Neural cell (in vitro differentiated cells): Measurements from ENCODE around the gene ANTXR2. TPM values are rescaled to one million over a fixed set of nuclear protein-coding genes. Genes with fewer than 3 reads are reported as not detected.

Experiments used
- H2AFZ ChIP-seq: fragments of 200-600, 300-800 bp; sonication (generic), shearing (Covaris generic); 2 replicates; pipeline ENCODE4 v1.6.0; 2014; ENCODE audit warnings: low read depth, mild to moderate bottlenecking, antibody characterized with exemption, low read length, moderate library complexity
- H3F3A ChIP-seq: fragments of 200-600 bp; shearing (Covaris generic); 2 replicates; pipeline ENCODE4 v1.6.1; 2016; ENCODE audit warnings: mild to moderate bottlenecking, moderate library complexity, mixed read lengths, antibody characterized with exemption, low read length; ENCODE audit not compliant: insufficient read depth, poor library complexity, severe bottlenecking
- H3K27ac ChIP-seq: fragments of 200-600, 300-800 bp; sonication (generic), shearing (Covaris generic); 2 replicates; pipeline ENCODE4 v1.5.1; 2014; ENCODE audit warnings: mild to moderate bottlenecking, low read length, moderate library complexity
- H3K27me3 ChIP-seq: fragments of 300-800, 200-600 bp; sonication (generic), shearing (Covaris generic); 2 replicates; pipeline ENCODE4 v1.6.0; 2014; ENCODE audit warnings: mild to moderate bottlenecking, low read depth, low read length, moderate library complexity; ENCODE audit not compliant: insufficient read depth
- H3K36me3 ChIP-seq: fragments of 300-800, 200-600 bp; sonication (generic), shearing (Covaris generic); 2 replicates; pipeline ENCODE4 v1.5.1; 2014; ENCODE audit warnings: mild to moderate bottlenecking, antibody characterized with exemption, low read length, moderate library complexity; ENCODE audit not compliant: insufficient read depth
- H3K4me2 ChIP-seq: fragments of 300-800, 200-600 bp; sonication (generic), shearing (Covaris generic); 2 replicates; pipeline ENCODE4 v1.6.0; 2014; ENCODE audit warnings: mild to moderate bottlenecking, low read length
- H3K4me3 ChIP-seq: fragments of 300-800, 200-600 bp; sonication (generic), shearing (Covaris generic); 2 replicates; pipeline ENCODE4 v1.5.1; 2014; ENCODE audit warnings: mild to moderate bottlenecking, low read length, moderate library complexity
- H3K79me2 ChIP-seq: fragments of 200-600 bp; shearing (Covaris generic); replicated peaks from 2 replicates; pipeline ENCODE4 v1.6.0; 2014; ENCODE audit warnings: mild to moderate bottlenecking, low read length, moderate library complexity; ENCODE audit not compliant: insufficient read depth
- H3K9ac ChIP-seq: fragments of 300-800, 200-600 bp; sonication (generic), shearing (Covaris generic); 2 replicates; pipeline ENCODE4 v1.6.1; 2016; ENCODE audit warnings: mild to moderate bottlenecking, low read length, mixed read lengths
- H3K9me2 ChIP-seq: fragments of 200-600 bp; shearing (Covaris generic); 2 replicates; pipeline ENCODE4 v1.6.1; 2016; ENCODE audit warnings: mild to moderate bottlenecking, low read length, mixed read lengths; ENCODE audit not compliant: insufficient read depth
- H3K9me3 ChIP-seq: fragments of 200-600, 300-800 bp; sonication (generic), shearing (Covaris generic); 2 replicates; pipeline ENCODE4 v1.6.1; 2016; ENCODE audit warnings: mild to moderate bottlenecking, mixed run types, low read length, moderate library complexity, mixed read lengths
- H4K20me1 ChIP-seq: fragments of 200-600 bp; shearing (Covaris generic); 2 replicates; pipeline ENCODE4 v1.6.1; 2016; ENCODE audit warnings: mild to moderate bottlenecking, mixed run types; ENCODE audit not compliant: insufficient read depth
- EP300 ChIP-seq: fragments of 450-650 bp; conservative IDR thresholded peaks from 2 replicates; pipeline ENCODE4 v1.6.1; 2014; ENCODE audit warnings: antibody characterized with exemption, mild to moderate bottlenecking, moderate library complexity; ENCODE audit not compliant: poor library complexity, severe bottlenecking
- EZH2 ChIP-seq: fragments of 200-600, 300-800 bp; shearing (Covaris generic), sonication (generic); IDR thresholded peaks from 2 replicates; pipeline ENCODE4 v1.6.1; 2014; ENCODE audit warnings: antibody characterized with exemption, low read length, borderline replicate concordance, mild to moderate bottlenecking; ENCODE audit not compliant: insufficient read depth, poor library complexity, severe bottlenecking
- MXI1 ChIP-seq: fragments of 450-650 bp; conservative IDR thresholded peaks from 2 replicates; pipeline ENCODE4 v1.6.1; 2014; ENCODE audit warnings: antibody characterized with exemption, mild to moderate bottlenecking; ENCODE audit not compliant: poor library complexity, severe bottlenecking
- POLR2AphosphoS5 ChIP-seq: IDR thresholded peaks from 2 replicates; pipeline ENCODE4 v1.6.1; 2012
- RAD21 ChIP-seq: fragments of 450-650 bp; conservative IDR thresholded peaks from 2 replicates; pipeline ENCODE4 v1.6.1; 2014; ENCODE audit warnings: antibody characterized with exemption, mild to moderate bottlenecking, moderate library complexity
- SMC3 ChIP-seq: fragments of 450-650 bp; conservative IDR thresholded peaks from 2 replicates; pipeline ENCODE4 v1.6.1; 2014; ENCODE audit warnings: antibody characterized with exemption, mild to moderate bottlenecking, moderate library complexity; ENCODE audit not compliant: poor library complexity
- TAF1 ChIP-seq: IDR thresholded peaks from 2 replicates; pipeline ENCODE4 v1.6.1; 2012; ENCODE audit warnings: low read depth
- polyA plus RNA-seq: library from polyadenylated mRNA; depleted of rRNA; stranded (reverse); fragments of >200 nt; gene quantifications from 2 replicates; pipeline ENCODE4 v1.2.3, GENCODE V29; 2014
- TF ChIP-seq, protein P1 (sequence below): IDR thresholded peaks from 2 replicates; pipeline ENCODE4 v1.6.1; 2012; ENCODE audit warnings: borderline replicate concordance
- TF ChIP-seq, protein P2 (sequence below): fragments of 450-650 bp; IDR thresholded peaks from 2 replicates; pipeline ENCODE4 v1.5.1; 2014; ENCODE audit warnings: antibody characterized with exemption, mild to moderate bottlenecking, moderate library complexity; ENCODE audit not compliant: poor library complexity, severe bottlenecking

The ANTXR2 gene
- polyA plus RNA-seq, 1 donor from 2014 or later = 31.7 TPM

DNA sequence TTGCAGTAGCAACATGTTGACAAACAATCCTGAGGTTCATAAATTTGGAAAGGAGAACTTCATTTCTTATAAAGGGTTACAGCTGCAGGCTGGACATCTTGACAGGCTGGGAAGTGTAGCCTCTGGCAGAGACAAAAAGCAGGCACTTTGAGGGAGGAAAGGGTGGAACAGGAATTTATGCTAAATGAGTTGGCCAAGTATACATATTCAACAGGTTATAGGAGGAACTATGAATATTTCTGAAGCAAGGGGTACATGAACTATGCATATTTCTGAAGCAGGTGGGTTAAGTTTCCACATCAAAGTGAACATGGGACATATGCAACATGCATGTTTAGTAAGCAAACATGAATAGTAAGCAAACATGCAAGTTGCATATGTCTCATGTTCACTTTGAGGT is 1.6 kb upstream of the ANTXR2 start:
- Histone ChIP-seq H3K27me3 (no peaks in the 10 kb centered on the region), H2AFZ (no peak overlapping the region), H3K79me2 (peaks cover 20% of the 10 kb centered on the region), H3K9me2 (no peaks in the 10 kb centered on the region), H3K4me2 (no peak overlapping the region), H3K27ac (no peak overlapping the region), H3K9ac (no peak overlapping the region), H3F3A (no peaks in the 10 kb centered on the region), H3K4me3 (no peak overlapping the region), H3K36me3 (no peaks in the 10 kb centered on the region), H3K9me3 (no peaks in the 10 kb centered on the region), H4K20me1 (no peaks in the 10 kb centered on the region)
- TF ChIP-seq, protein P1, sequence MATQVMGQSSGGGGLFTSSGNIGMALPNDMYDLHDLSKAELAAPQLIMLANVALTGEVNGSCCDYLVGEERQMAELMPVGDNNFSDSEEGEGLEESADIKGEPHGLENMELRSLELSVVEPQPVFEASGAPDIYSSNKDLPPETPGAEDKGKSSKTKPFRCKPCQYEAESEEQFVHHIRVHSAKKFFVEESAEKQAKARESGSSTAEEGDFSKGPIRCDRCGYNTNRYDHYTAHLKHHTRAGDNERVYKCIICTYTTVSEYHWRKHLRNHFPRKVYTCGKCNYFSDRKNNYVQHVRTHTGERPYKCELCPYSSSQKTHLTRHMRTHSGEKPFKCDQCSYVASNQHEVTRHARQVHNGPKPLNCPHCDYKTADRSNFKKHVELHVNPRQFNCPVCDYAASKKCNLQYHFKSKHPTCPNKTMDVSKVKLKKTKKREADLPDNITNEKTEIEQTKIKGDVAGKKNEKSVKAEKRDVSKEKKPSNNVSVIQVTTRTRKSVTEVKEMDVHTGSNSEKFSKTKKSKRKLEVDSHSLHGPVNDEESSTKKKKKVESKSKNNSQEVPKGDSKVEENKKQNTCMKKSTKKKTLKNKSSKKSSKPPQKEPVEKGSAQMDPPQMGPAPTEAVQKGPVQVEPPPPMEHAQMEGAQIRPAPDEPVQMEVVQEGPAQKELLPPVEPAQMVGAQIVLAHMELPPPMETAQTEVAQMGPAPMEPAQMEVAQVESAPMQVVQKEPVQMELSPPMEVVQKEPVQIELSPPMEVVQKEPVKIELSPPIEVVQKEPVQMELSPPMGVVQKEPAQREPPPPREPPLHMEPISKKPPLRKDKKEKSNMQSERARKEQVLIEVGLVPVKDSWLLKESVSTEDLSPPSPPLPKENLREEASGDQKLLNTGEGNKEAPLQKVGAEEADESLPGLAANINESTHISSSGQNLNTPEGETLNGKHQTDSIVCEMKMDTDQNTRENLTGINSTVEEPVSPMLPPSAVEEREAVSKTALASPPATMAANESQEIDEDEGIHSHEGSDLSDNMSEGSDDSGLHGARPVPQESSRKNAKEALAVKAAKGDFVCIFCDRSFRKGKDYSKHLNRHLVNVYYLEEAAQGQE = no peak
- TF ChIP-seq SMC3 (no peak), EZH2 (no peak), POLR2AphosphoS5 (no peak), RAD21 (no peak), EP300 (no peak), MXI1 (no peak), TAF1 (no peak)
- TF ChIP-seq, protein P2, sequence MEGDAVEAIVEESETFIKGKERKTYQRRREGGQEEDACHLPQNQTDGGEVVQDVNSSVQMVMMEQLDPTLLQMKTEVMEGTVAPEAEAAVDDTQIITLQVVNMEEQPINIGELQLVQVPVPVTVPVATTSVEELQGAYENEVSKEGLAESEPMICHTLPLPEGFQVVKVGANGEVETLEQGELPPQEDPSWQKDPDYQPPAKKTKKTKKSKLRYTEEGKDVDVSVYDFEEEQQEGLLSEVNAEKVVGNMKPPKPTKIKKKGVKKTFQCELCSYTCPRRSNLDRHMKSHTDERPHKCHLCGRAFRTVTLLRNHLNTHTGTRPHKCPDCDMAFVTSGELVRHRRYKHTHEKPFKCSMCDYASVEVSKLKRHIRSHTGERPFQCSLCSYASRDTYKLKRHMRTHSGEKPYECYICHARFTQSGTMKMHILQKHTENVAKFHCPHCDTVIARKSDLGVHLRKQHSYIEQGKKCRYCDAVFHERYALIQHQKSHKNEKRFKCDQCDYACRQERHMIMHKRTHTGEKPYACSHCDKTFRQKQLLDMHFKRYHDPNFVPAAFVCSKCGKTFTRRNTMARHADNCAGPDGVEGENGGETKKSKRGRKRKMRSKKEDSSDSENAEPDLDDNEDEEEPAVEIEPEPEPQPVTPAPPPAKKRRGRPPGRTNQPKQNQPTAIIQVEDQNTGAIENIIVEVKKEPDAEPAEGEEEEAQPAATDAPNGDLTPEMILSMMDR = no peak

DNA sequence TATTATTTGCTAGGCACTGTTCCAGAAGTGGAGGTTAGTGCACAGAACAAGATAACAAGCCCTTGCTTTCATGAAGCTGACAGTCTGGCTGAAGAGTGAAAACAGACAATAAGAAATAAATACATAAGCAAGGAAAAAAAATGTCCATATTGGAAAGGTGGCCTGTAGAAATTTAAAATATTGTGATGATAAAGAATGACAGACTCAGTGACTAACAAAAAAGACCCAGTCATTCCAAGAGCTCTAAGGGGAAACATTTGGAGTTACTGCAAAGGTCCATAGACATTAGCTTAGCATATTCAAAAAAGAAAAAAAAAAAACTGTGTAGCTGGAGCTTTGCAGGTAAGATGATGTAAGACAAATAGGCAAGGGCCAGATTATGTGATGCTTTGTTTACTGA is 1.0 kb upstream of the ANTXR2 start:
- Histone ChIP-seq H3K4me2 (no peak overlapping the region), H3K27me3 (no peaks in the 10 kb centered on the region), H4K20me1 (no peaks in the 10 kb centered on the region), H3K9me2 (no peaks in the 10 kb centered on the region), H3K9ac (no peak overlapping the region), H3F3A (no peaks in the 10 kb centered on the region), H3K9me3 (no peaks in the 10 kb centered on the region), H3K79me2 (peaks cover 20% of the 10 kb centered on the region), H3K27ac (no peak overlapping the region), H3K4me3 (no peak overlapping the region), H2AFZ (no peak overlapping the region), H3K36me3 (no peaks in the 10 kb centered on the region)
- TF ChIP-seq TAF1 = no peak
- TF ChIP-seq, protein P1 = no peak
